Trophoblast cell (in vitro differentiated cells and primary cell): ENCODE measurements around the gene SRRT. TPM values are rescaled to one million over a fixed set of nuclear protein-coding genes. Genes with fewer than 3 reads are reported as not detected.

Experiments used
- DNase-seq, 2 donors: peaks; one replicate each; pipeline ENCODE4 v3.0.0-alpha.2; 2016
- H2AFZ ChIP-seq: 2 replicates; pipeline ENCODE4 v1.6.1; 2013; ENCODE audit warnings: low read length, moderate library complexity, mild to moderate bottlenecking; ENCODE audit not compliant: insufficient read depth, poor library complexity
- H2AK5ac ChIP-seq: 2 replicates; pipeline ENCODE4 v1.6.1; 2013; ENCODE audit warnings: mild to moderate bottlenecking, low read length
- H2BK120ac ChIP-seq: 2 replicates; pipeline ENCODE4 v1.6.1; 2013; ENCODE audit warnings: low read length, mild to moderate bottlenecking, moderate library complexity; ENCODE audit not compliant: insufficient read depth, poor library complexity
- H2BK12ac ChIP-seq: 2 replicates; pipeline ENCODE4 v1.6.1; 2013; ENCODE audit warnings: mild to moderate bottlenecking, low read length, moderate library complexity
- H2BK5ac ChIP-seq: 2 replicates; pipeline ENCODE4 v1.6.1; 2013; ENCODE audit warnings: low read length, low read depth, moderate library complexity, mild to moderate bottlenecking; ENCODE audit not compliant: poor library complexity
- H3K14ac ChIP-seq: 2 replicates; pipeline ENCODE4 v1.6.1; 2013; ENCODE audit warnings: mild to moderate bottlenecking, low read length
- H3K18ac ChIP-seq: 2 replicates; pipeline ENCODE4 v1.6.1; 2013; ENCODE audit warnings: mild to moderate bottlenecking, low read length
- H3K23ac ChIP-seq: 2 replicates; pipeline ENCODE4 v1.6.1; 2013; ENCODE audit warnings: low read length
- H3K27ac ChIP-seq: 2 replicates; pipeline ENCODE4 v1.5.1; 2013; ENCODE audit warnings: low read depth, mild to moderate bottlenecking, inconsistent platforms, low read length, moderate library complexity
- H3K27me3 ChIP-seq: 2 replicates; pipeline ENCODE4 v1.6.1; 2013; ENCODE audit warnings: inconsistent platforms, mild to moderate bottlenecking, low read length, moderate library complexity; ENCODE audit not compliant: insufficient read depth
- H3K36me3 ChIP-seq, 2 experiments: 1 replicate in 1 of 2; 2 replicates in 1 of 2; pipeline ENCODE4 v1.6.1; 2013; ENCODE audit warnings: low read length in 2 of 2, mild to moderate bottlenecking in 2 of 2, moderate library complexity in 1 of 2; ENCODE audit not compliant: insufficient read depth in 2 of 2, control insufficient read depth in 1 of 2
- H3K4ac ChIP-seq: 2 replicates; pipeline ENCODE4 v1.6.1; 2013; ENCODE audit warnings: low read depth, mild to moderate bottlenecking, low read length, moderate library complexity
- H3K4me1 ChIP-seq, 2 experiments: 1 replicate in 1 of 2; 2 replicates in 1 of 2; pipeline ENCODE4 v1.6.1; 2013; ENCODE audit warnings: low read length in 2 of 2, mild to moderate bottlenecking in 2 of 2, moderate library complexity in 1 of 2; ENCODE audit not compliant: insufficient read depth in 2 of 2, control insufficient read depth in 1 of 2
- H3K4me2 ChIP-seq: 2 replicates; pipeline ENCODE4 v1.6.1; 2013; ENCODE audit warnings: inconsistent platforms, mild to moderate bottlenecking, low read length, moderate library complexity
- H3K4me3 ChIP-seq: 2 replicates; pipeline ENCODE4 v1.5.1; 2013; ENCODE audit warnings: mild to moderate bottlenecking, low read depth, low read length, inconsistent platforms
- H3K79me1 ChIP-seq: one replicate; pipeline ENCODE4 v1.6.1; 2013; ENCODE audit warnings: low read length
- H3K79me2 ChIP-seq: 2 replicates; pipeline ENCODE4 v1.6.1; 2013; ENCODE audit warnings: low read length, mild to moderate bottlenecking; ENCODE audit not compliant: control insufficient read depth, insufficient read depth, poor library complexity
- H3K9ac ChIP-seq: 2 replicates; pipeline ENCODE4 v1.6.1; 2013; ENCODE audit warnings: mild to moderate bottlenecking, low read length
- H3K9me3 ChIP-seq: 2 replicates; pipeline ENCODE4 v1.6.1; 2013; ENCODE audit warnings: low read depth, mild to moderate bottlenecking, control low read depth, inconsistent platforms, low read length; ENCODE audit not compliant: insufficient read depth
- H4K12ac ChIP-seq: 2 replicates; pipeline ENCODE4 v1.6.1; 2013; ENCODE audit warnings: low read depth, mild to moderate bottlenecking, low read length, moderate library complexity
- H4K8ac ChIP-seq: 2 replicates; pipeline ENCODE4 v1.6.1; 2013; ENCODE audit warnings: low read depth, mild to moderate bottlenecking, low read length, moderate library complexity
- H4K91ac ChIP-seq: one replicate; pipeline ENCODE4 v1.6.1; 2013; ENCODE audit warnings: low read depth, mild to moderate bottlenecking, low read length, moderate library complexity
- WGBS: extraction: QIAGEN DNeasy Blood & Tissue Kit; methylation state at CpG from one replicate; pipeline ENCODE4 v1.1.7; 2013; ENCODE audit warnings: missing lambda C conversion rate; ENCODE audit not compliant: insufficient read length, insufficient coverage; ENCODE audit errors: extremely low coverage; 5-methylcytosine and 5-hydroxymethylcytosine counted together
- polyA plus RNA-seq: library from polyadenylated mRNA; stranded (reverse); fragments of 200-250 nt; gene quantifications from 2 replicates; pipeline ENCODE4 v1.2.3, GENCODE V29; 2013

Gene SRRT
- polyA plus RNA-seq = 115 and 117 TPM in 2 replicates

GRCh38 chr7:100874577-100875355, at the start of gene SRRT:
TSS of gene SRRT (plus strand) at chr7:100875103. CDS start at chr7:100875591, 488 bp downstream.
- H3K36me3 ChIP-seq = peaks cover 52 to 57% of the 10 kb centered on the region in 2 experiments
- H2BK120ac ChIP-seq = peak within 1 kb of the TSS; percentile 96
- WGBS = no CpG with 5 or more reads among the region's 79 CpGs
- peak within 1 kb of the TSS; percentile 89 for H2AFZ ChIP-seq
- H2BK12ac ChIP-seq = peak within 1 kb of the TSS; percentile 12
- H4K12ac ChIP-seq = peak within 1 kb of the TSS; percentile 99
- H3K4me1 ChIP-seq = peaks cover 5 to 10% of the 10 kb centered on the region in 2 experiments
- peak within 1 kb of the TSS; percentile 100 for H4K8ac ChIP-seq
- no peaks in the 10 kb centered on the region for H3K27me3 ChIP-seq
- H2BK5ac ChIP-seq = peak within 1 kb of the TSS; percentile 90
- peak within 1 kb of the TSS; percentile 90 for H3K27ac ChIP-seq
- H3K79me1 ChIP-seq = peaks cover 12% of the 10 kb centered on the region
- H3K4ac ChIP-seq = peak within 1 kb of the TSS; percentile 99
- H4K91ac ChIP-seq = peak within 1 kb of the TSS; percentile 97
- H3K9me3 ChIP-seq = no peaks in the 10 kb centered on the region
- H2AK5ac ChIP-seq = peak within 1 kb of the TSS; percentile 89
- peak within 1 kb of the TSS; percentile 98 for H3K4me2 ChIP-seq
- H3K18ac ChIP-seq = peak within 1 kb of the TSS; percentile 96
- peak within 1 kb of the TSS; percentile 100 for H3K9ac ChIP-seq
- no peak within 1 kb of the TSS for H3K23ac ChIP-seq
- peak within 1 kb of the TSS; percentile 88 for H3K4me3 ChIP-seq
- peak within 1 kb of the TSS; percentile 99 for H3K14ac ChIP-seq
- H3K79me2 ChIP-seq = peaks cover 28% of the 10 kb centered on the region
- DNase-seq = peak; percentile 98 to 100

DNA sequence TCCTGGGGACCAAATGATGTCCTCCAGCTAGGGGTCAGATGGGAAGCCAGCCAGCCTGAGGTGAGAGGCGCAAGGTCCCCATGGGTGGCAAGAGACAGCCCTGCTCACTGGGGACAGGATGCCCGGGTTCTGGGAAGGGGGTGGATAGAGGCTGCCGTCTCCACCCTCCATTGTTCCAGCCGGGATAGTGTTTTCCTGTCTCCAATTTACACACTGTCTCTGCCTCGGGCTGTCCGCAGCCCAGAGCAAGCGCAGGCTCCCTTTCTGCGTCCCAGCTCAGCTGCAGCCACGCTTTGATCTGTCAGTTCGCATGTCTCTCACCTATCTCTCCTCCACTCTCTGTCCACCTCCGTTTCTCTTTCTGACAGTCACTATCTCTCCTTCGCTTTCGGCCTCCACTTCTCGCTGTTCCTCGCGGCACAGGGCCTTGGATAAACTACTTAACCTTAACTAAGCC, 49.7 kb upstream of the SRRT start:
- Histone ChIP-seq H4K8ac (no peak overlapping the region), H4K91ac (no peak overlapping the region), H3K9ac (no peak overlapping the region), H3K4me1 (peaks cover 13 to 19% of the 10 kb centered on the region in 2 experiments), H3K27ac (peak overlapping the region; percentile 12), H3K14ac (no peak overlapping the region), H3K18ac (peak overlapping the region; percentile 30), H3K9me3 (no peaks in the 10 kb centered on the region), H4K12ac (no peak overlapping the region), H3K36me3 (peaks cover 40 to 42% of the 10 kb centered on the region in 2 experiments), H3K4ac (peak overlapping the region; percentile 71), H3K23ac (no peak overlapping the region), H2AK5ac (peak overlapping the region; percentile 38), H2BK12ac (no peak overlapping the region), H3K27me3 (no peaks in the 10 kb centered on the region), H2BK120ac (no peak overlapping the region), H2BK5ac (no peak overlapping the region), H3K79me1 (peaks cover 30% of the 10 kb centered on the region), H3K79me2 (peaks cover 29% of the 10 kb centered on the region), H3K4me3 (peak overlapping the region; percentile 91), H3K4me2 (peak overlapping the region; percentile 63), H2AFZ (no peak overlapping the region)
- WGBS = no CpG with 5 or more reads among the region's 16 CpGs
- DNase-seq = peak; percentile 20 to 45

- Histone ChIP-seq H2BK5ac (no peak overlapping the region), H2AFZ (peak overlapping the region; percentile 4), H3K23ac (no peak overlapping the region), H2AK5ac (no peak overlapping the region), H3K27me3 (no peaks in the 10 kb centered on the region), H3K79me1 (peaks cover 30% of the 10 kb centered on the region), H3K4me1 (peaks cover 13 to 19% of the 10 kb centered on the region in 2 experiments), H3K36me3 (peaks cover 33 to 39% of the 10 kb centered on the region in 2 experiments), H3K27ac (peak overlapping the region; percentile 12), H3K4me3 (peak overlapping the region; percentile 91), H3K79me2 (peaks cover 29% of the 10 kb centered on the region), H4K91ac (peak overlapping the region; percentile 14), H4K12ac (no peak overlapping the region), H4K8ac (no peak overlapping the region), H3K4ac (peak overlapping the region; percentile 98), H3K18ac (peak overlapping the region; percentile 9), H3K9me3 (no peaks in the 10 kb centered on the region), H3K14ac (peak overlapping the region; percentile 52), H3K4me2 (peak overlapping the region; percentile 63), H2BK120ac (no peak overlapping the region), H3K9ac (peak overlapping the region; percentile 86), H2BK12ac (no peak overlapping the region)
- no peak for DNase-seq
- no CpG with 5 or more reads among the region's 17 CpGs for WGBS
These were observed 49.0 kb upstream of the SRRT start for GRCh38 chr7:100825751-100826513.
